Measurements from ENCODE around the gene LCAT.
A peak's percentile ranks its signal among the peaks of the same experiment; 100 is the strongest.

Gene LCAT

DNA sequence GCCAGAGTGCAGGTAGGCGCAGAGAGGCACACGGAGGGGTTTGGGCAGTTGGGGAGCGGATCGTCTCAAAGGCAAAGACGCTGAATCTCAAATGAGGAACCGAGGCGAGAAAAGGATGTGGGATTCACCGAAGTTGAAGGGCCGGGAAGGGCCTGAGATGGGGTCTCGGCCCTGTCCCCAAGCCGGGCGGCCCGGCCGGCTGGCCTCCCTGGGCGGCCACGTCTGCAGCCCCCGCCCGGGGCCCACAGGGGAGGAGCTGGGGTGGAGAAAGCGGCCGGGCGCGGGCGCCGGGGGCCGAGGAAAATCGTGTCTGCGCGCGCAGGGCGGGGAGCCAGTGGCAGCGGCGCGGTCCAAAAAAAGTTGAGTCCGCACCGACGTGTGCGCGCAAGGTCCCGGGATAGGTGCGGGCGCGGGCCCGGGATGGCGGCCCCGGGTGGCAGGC is 24.1 kb upstream of the LCAT start:
- H3K27me3 ChIP-seq (ENCODE audit: control insufficient read depth in 1 of 2, insufficient read depth in 1 of 2, low read length in 2 of 2), result no peaks in the 10 kb centered on the region
- peak overlapping the region; percentile 72 to 94 for H3K23ac ChIP-seq (ENCODE audit: low read length in 2 of 2)
- H3K27ac ChIP-seq (ENCODE audit: low read length, poor library complexity, severe bottlenecking), result peak overlapping the region; percentile 79
- peak overlapping the region; percentile 98 for H4K91ac ChIP-seq (ENCODE audit: low read length)
- peak overlapping the region; percentile 92 for H3K9ac ChIP-seq (ENCODE audit: low read length)
- peaks cover 16% of the 10 kb centered on the region for H3K79me1 ChIP-seq (replicated peaks; ENCODE audit: low read length, poor library complexity, severe bottlenecking)
- peaks cover 19 to 28% of the 10 kb centered on the region in 2 experiments for H3K36me3 ChIP-seq (ENCODE audit: control insufficient read depth in 1 of 2, insufficient read depth in 2 of 2, low read depth in 1 of 2, low read length in 2 of 2)
- H2BK12ac ChIP-seq (ENCODE audit: low read length in 2 of 2), result peak overlapping the region; percentile 14 to 60
- H3K4ac ChIP-seq (ENCODE audit: low read depth in 1 of 2, low read length in 2 of 2), result peak overlapping the region; percentile 95 to 98
- WGBS, result 0% methylated on average over 18 of the region's 45 CpGs
- H4K8ac ChIP-seq (ENCODE audit: low read length), result peak overlapping the region; percentile 96
- peak overlapping the region; percentile 96 for H2BK5ac ChIP-seq (ENCODE audit: low read depth, low read length, poor library complexity, severe bottlenecking)
- H3K4me1 ChIP-seq (ENCODE audit: control insufficient read depth, insufficient read depth, low read depth, low read length), result peaks cover 38% of the 10 kb centered on the region
- peak overlapping the region; percentile 85 to 90 for H3K4me3 ChIP-seq (ENCODE audit: insufficient read depth in 1 of 2, low read depth in 1 of 2, low read length in 2 of 2)
- peak overlapping the region; percentile 16 for H3K4me2 ChIP-seq (ENCODE audit: low read length, poor library complexity, severe bottlenecking)
- H3K18ac ChIP-seq (ENCODE audit: low read depth in 1 of 2, low read length in 2 of 2), result peak overlapping the region; percentile 97 to 98
- H2BK120ac ChIP-seq (ENCODE audit: low read depth, low read length), result peak overlapping the region; percentile 87
- no peaks in the 10 kb centered on the region for H3K9me3 ChIP-seq (ENCODE audit: control insufficient read depth, low read length)
- peak overlapping the region in 1 of 2 experiments; percentile 99 for H3K14ac ChIP-seq (ENCODE audit: low read length in 2 of 2)
- peak overlapping the region; percentile 75 for H2AFZ ChIP-seq (ENCODE audit: low read depth, low read length)
- H2BK15ac ChIP-seq (ENCODE audit: low read depth, poor library complexity, severe bottlenecking), result peak overlapping the region; percentile 82
- DNase-seq, result peak; percentile 42
- H2AK5ac ChIP-seq (ENCODE audit: low read length, severe bottlenecking), result peak overlapping the region; percentile 60

DNA sequence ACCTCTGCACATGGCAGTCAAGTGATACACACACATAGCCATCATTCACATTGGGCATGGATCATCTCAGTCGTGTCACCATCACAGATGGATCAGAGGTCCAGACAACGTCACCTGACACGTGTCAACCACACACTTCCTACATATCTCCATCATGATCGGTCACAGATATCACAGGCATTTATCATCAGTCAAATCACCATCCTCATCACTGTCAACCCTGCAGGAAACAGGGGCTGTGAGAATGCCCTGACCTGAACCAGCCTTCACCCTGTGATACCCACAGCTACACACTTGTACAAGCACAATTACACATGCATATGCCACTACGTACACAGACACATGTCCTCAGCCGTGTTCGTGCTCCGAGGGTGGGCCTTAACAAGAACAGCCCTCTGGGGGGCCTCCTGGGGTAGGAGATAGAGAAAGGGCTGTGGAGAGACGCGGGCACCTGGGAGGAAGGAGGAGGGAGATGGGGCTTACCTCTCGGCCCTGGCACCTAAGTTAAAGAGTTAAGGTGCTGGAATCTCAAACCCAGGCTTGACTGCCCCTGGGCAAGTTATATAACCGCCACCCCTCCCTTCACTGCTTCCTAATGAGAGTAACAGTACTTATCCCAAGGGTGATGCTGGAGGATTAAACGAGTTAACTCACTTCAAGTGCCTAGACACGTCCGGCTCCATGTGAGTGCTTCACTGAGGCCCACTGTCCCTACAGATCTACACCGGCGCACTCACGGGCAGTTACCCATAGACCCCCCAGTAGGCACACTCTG is 23.4 kb upstream of the LCAT start:
- Histone ChIP-seq H3K23ac (ENCODE audit: low read length in 2 of 2) (peak overlapping the region; percentile 72 to 75), H2BK15ac (ENCODE audit: low read depth, poor library complexity, severe bottlenecking) (no peak overlapping the region), H2BK5ac (ENCODE audit: low read depth, low read length, poor library complexity, severe bottlenecking) (peak overlapping the region; percentile 96), H3K9me3 (ENCODE audit: control insufficient read depth, low read length) (no peaks in the 10 kb centered on the region), H2AFZ (ENCODE audit: low read depth, low read length) (no peak overlapping the region), H2BK12ac (ENCODE audit: low read length in 2 of 2) (peak overlapping the region; percentile 14 to 21), H4K8ac (ENCODE audit: low read length) (peak overlapping the region; percentile 59), H3K4me3 (ENCODE audit: insufficient read depth in 1 of 2, low read depth in 1 of 2, low read length in 2 of 2) (peak overlapping the region; percentile 85 to 90), H3K4ac (ENCODE audit: low read depth in 1 of 2, low read length in 2 of 2) (peak overlapping the region; percentile 73 to 95), H3K79me1 (replicated peaks; ENCODE audit: low read length, poor library complexity, severe bottlenecking) (peaks cover 19% of the 10 kb centered on the region), H3K4me2 (ENCODE audit: low read length, poor library complexity, severe bottlenecking) (peak overlapping the region; percentile 16), H3K14ac (ENCODE audit: low read length in 2 of 2) (peak overlapping the region in 1 of 2 experiments; percentile 99), H4K91ac (ENCODE audit: low read length) (peak overlapping the region; percentile 95), H3K9ac (ENCODE audit: low read length) (peak overlapping the region; percentile 92), H3K36me3 (ENCODE audit: control insufficient read depth in 1 of 2, insufficient read depth in 2 of 2, low read depth in 1 of 2, low read length in 2 of 2) (peaks cover 25 to 32% of the 10 kb centered on the region in 2 experiments), H2BK120ac (ENCODE audit: low read depth, low read length) (peak overlapping the region; percentile 87), H3K4me1 (ENCODE audit: control insufficient read depth, insufficient read depth, low read depth, low read length) (peaks cover 38% of the 10 kb centered on the region), H2AK5ac (ENCODE audit: low read length, severe bottlenecking) (peak overlapping the region; percentile 60), H3K18ac (ENCODE audit: low read depth in 1 of 2, low read length in 2 of 2) (peak overlapping the region; percentile 97 to 98), H3K27ac (ENCODE audit: low read length, poor library complexity, severe bottlenecking) (peak overlapping the region; percentile 79), H3K27me3 (ENCODE audit: control insufficient read depth in 1 of 2, insufficient read depth in 1 of 2, low read length in 2 of 2) (no peaks in the 10 kb centered on the region)
- DNase-seq, result peak; percentile 42
- WGBS, result 14% methylated on average over 15 of the region's 18 CpGs

GRCh38 chr16:67966549-67967182 is 22.7 kb upstream of the LCAT start:
- Histone ChIP-seq H3K36me3 (ENCODE audit: control insufficient read depth in 1 of 2, insufficient read depth in 2 of 2, low read depth in 1 of 2, low read length in 2 of 2) (peaks cover 32 to 39% of the 10 kb centered on the region in 2 experiments), H3K14ac (ENCODE audit: low read length in 2 of 2) (peak overlapping the region in 1 of 2 experiments; percentile 99), H3K9ac (ENCODE audit: low read length) (peak overlapping the region; percentile 92), H4K8ac (ENCODE audit: low read length) (peak overlapping the region; percentile 46), H3K27me3 (ENCODE audit: control insufficient read depth in 1 of 2, insufficient read depth in 1 of 2, low read length in 2 of 2) (no peaks in the 10 kb centered on the region), H3K79me1 (replicated peaks; ENCODE audit: low read length, poor library complexity, severe bottlenecking) (peaks cover 25% of the 10 kb centered on the region), H3K23ac (ENCODE audit: low read length in 2 of 2) (peak overlapping the region in 1 of 2 experiments; percentile 95), H2AK5ac (ENCODE audit: low read length, severe bottlenecking) (peak overlapping the region; percentile 80), H2AFZ (ENCODE audit: low read depth, low read length) (no peak overlapping the region), H2BK12ac (ENCODE audit: low read length in 2 of 2) (peak overlapping the region; percentile 63 to 75), H2BK5ac (ENCODE audit: low read depth, low read length, poor library complexity, severe bottlenecking) (peak overlapping the region; percentile 81), H4K91ac (ENCODE audit: low read length) (peak overlapping the region; percentile 85), H3K18ac (ENCODE audit: low read depth in 1 of 2, low read length in 2 of 2) (peak overlapping the region; percentile 33 to 98), H3K4me1 (ENCODE audit: control insufficient read depth, insufficient read depth, low read depth, low read length) (peaks cover 40% of the 10 kb centered on the region), H3K9me3 (ENCODE audit: control insufficient read depth, low read length) (no peaks in the 10 kb centered on the region), H3K4me3 (ENCODE audit: insufficient read depth in 1 of 2, low read depth in 1 of 2, low read length in 2 of 2) (peak overlapping the region; percentile 85 to 90), H3K4ac (ENCODE audit: low read depth in 1 of 2, low read length in 2 of 2) (peak overlapping the region; percentile 58 to 75), H3K4me2 (ENCODE audit: low read length, poor library complexity, severe bottlenecking) (peak overlapping the region; percentile 16), H2BK120ac (ENCODE audit: low read depth, low read length) (no peak overlapping the region), H2BK15ac (ENCODE audit: low read depth, poor library complexity, severe bottlenecking) (peak overlapping the region; percentile 52), H3K27ac (ENCODE audit: low read length, poor library complexity, severe bottlenecking) (peak overlapping the region; percentile 62)
- peak; percentile 35 for DNase-seq
- WGBS, result 79% methylated on average over 3 of the region's 3 CpGs

Data from mesenchymal stem cell (in vitro differentiated cells and primary cell).